GM19238 (cell line): ENCODE results near the gene KDM2A.
A peak's percentile ranks its signal among the peaks of the same experiment; 100 is the strongest.

Experiments
- DNase-seq: peaks from one replicate; pipeline ENCODE4 v3.0.0; 2011; ENCODE audit warnings: low spot score; ENCODE audit not compliant: insufficient read length

KDM2A gene

GRCh38 chr11:67272327-67273259, 153.5 kb downstream of the KDM2A start:
- no peak for DNase-seq

DNA sequence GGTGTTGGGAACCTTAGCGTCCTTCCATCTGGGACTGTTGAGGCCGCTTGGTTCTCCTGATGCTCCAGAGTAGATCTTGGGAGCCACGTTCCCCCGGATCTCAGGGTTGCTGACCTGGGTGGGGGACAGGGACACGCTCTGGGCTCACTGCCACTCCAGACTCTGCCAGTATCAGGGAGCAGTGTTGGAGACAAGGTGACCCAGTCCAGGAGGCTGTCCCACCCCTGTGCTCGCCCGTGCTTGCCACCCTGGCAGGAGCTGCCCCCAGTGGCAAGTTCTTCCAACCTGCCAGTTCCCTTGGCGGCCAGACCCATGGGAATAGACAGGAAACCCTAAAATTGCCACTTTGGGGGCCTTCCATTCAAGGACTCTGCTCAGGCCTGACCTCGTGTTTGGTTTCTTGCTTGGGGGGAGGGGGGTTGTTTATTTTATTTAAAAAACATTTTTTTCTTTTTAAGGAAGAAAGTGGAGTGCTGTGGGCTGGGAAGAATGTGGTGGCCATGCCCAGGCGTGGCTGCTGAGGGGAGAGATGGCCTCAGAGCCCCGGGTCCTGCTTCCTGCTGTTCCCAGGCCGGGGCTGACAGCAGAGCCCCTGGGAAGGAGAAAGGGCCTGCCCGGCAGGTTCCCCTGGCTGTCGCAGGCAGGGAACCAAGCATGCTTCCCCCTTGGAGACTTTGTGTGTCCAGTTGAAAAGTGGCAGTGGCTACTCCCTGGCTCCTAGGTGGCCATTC, 154.4 kb downstream of the KDM2A start:
- DNase-seq = no peak

DNA sequence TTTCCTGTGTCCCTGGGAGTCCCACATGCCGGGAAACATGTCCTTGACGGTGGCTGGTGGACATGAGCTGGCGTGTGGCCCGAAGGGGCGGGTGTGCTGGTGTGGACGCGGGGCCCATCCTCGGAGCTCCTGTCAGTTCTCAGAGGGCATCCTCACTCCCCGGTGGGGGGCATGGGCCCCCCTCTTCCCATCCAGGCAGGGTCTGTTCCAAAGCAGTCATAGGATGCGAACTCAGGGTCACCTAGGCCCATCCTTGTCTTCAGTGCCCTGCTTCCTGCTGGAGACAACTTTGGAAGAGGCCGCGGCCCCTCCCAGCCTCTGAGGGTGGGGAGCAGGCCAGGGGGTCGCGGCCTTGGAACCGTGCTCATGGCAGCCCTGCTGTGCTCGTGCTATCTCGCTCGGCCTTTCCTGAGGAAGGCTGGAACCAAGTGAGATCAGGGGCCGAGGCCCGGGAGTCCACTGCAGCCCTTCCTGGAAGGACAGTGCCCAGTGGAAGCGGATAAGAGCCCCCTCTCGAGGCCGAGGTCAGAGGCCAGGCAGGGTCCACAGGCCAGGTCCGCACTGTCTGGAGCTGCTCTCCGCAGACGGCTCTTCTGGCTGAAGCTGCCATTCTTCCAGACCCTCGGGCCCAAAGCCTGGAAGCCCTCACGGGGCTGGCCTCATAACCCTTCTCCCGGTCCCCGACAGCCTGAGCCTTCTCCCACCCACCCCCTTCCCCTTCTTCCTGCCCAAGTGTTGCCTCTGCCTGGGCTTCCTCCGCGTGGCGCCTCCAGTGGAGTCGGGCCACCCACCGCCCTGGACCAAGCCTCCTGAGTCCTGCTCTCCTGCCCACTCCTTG, 155.9 kb downstream of the KDM2A start:
- no peak for DNase-seq

GRCh38 chr11:67275606-67276409, 156.7 kb downstream of the KDM2A start:
- no peak for DNase-seq

DNA sequence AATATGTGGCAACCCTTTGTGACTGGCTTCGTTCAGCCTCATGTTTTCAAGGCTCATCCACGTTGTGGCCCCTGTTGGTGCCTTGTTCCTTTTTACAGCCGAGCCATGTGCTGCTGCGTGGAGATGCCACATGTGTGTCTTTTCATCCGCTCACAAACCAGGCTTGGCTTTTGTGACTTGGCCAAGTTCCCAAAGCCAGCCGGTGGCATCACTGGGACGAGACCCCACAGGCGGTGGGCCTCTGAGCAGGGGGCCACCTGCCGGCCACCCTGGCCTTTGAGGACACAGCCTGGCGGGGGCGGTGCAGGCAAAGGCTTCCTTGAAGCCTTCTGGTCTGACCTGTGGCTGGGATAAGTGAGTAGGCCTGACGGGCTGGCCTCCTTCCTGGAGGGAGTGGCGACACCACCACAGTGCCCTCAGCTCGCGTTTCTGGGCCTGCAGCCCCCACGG, 157.7 kb downstream of the KDM2A start:
- no peak for DNase-seq

DNA sequence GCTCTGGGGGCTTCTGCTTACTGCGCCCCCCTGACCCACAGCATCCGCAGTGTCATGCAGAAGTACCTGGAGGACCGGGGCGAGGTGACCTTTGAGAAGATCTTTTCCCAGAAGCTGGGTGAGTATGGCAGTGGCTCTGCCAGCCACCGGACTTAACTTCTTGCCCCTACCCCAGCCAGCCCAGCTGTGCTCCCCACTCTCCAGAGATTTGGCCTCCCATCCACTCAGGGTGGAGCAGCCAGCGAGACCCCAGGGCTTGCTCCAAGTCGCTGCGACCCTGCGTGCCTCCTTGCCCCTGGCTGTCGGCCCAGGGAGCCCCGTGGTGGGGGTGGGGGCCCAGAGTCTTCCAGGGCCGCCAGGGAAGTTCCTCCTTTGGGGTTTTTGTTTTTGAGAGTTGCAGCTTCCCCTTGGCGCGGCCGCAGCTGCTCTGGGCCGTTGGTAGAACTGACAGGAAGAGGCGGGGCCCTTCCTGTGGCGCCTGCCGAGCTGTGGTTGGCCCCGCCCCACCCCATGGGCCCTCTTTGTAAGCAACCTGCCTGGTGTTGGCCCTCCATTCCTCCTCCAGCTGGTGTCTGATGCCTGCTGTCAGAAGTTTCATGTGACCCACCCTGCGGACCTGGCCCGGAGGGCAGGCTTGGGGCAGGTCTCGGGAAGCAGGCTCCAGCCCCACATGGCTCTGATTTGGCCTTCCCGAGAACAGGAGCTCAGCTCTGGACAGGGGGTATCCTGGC, 158.3 kb downstream of the KDM2A start:
- peak; percentile 97 for DNase-seq

GRCh38 chr11:67278135-67278938, 159.3 kb downstream of the KDM2A start:
- DNase-seq = no peak

- no peak for DNase-seq
Observed at GRCh38 chr11:67278939-67279588, 160.0 kb downstream of the KDM2A start.

GRCh38 chr11:67279589-67280340, 160.7 kb downstream of the KDM2A start:
- no peak for DNase-seq

DNA sequence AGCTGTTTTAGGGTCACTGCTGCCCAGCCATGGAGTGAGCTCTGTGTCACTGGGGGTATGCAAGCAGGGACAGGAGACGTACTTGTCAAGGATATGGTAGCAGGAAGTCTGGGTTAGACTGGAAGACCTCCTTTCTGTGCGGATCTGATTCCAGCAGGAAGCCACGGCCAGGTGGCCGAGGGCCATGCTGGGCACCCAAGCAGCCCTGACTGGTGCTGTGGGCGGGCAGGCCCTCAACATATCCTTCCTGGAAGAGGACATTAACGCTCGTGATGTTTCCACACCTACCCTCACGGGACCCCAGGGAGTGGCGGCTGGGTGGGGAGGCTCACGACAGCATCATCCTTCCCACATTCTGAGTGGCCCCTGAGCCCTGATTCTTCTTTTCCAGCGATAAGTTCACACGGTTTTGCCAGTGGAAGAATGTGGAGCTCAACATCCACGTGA, 161.3 kb downstream of the KDM2A start:
- DNase-seq = no peak

GRCh38 chr11:67280788-67281551, 161.9 kb downstream of the KDM2A start:
- DNase-seq = no peak

- no peak for DNase-seq
Observed at GRCh38 chr11:67281552-67282150, 162.6 kb downstream of the KDM2A start.

DNA sequence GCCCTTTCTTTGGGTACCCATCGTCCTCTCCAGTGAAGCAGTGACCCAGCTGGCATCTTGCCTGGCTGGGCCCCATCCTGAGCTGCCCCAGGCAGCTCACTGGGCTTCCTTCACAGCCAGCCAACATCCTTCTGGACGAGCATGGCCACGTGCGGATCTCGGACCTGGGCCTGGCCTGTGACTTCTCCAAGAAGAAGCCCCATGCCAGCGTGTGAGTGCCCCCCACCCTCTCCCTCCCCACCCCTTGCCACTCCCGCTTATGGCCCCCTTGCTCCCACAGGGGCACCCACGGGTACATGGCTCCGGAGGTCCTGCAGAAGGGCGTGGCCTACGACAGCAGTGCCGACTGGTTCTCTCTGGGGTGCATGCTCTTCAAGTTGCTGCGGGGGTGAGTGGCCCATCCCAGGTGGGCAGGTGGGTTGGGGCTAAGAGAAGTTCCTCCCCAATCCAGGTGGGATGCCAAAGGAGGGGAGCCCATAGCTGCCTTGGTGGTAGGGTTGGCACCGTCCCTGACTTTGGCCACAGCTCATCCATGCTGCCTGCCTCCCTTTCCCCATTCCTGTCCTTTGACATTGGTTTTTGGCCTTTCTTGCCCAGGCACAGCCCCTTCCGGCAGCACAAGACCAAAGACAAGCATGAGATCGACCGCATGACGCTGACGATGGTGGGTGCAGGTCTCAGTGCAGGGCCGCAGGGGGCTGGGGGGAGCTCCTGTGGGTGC, 163.3 kb downstream of the KDM2A start:
- DNase-seq = no peak

DNA sequence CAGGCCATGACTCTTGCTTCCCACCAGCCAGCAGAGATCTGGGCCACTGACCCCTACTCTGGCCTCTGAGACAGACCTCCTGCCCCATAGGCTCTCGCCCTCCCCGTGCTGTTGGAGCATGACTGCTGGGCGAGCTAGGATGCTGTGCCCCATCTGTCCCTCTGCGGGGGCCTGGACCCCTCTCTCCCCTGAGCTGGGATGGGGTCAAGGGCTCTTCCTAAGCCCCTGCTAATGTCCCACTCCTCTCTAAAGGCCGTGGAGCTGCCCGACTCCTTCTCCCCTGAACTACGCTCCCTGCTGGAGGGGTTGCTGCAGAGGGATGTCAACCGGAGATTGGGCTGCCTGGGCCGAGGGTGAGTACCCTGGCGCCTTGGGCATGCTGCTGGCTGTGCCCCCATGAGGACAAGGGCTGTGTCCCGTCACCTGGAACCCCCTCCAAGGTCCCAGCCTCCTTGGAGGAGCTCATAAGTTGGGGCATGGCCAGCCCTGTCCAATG, 163.9 kb downstream of the KDM2A start:
- no peak for DNase-seq

- no peak for DNase-seq
Observed at GRCh38 chr11:67283481-67283963, 164.5 kb downstream of the KDM2A start.
